Erythroblast (primary cell): ENCODE data around the gene HSPA9.

Experiments
- GATA1 ChIP-seq: IDR thresholded peaks from 2 replicates; pipeline ENCODE4 v1.6.1; 2011; ENCODE audit warnings: low read depth, mild to moderate bottlenecking, control low read depth, low read length, moderate library complexity
- POLR2A ChIP-seq: IDR thresholded peaks from 2 replicates; pipeline ENCODE4 v1.6.1; 2011; ENCODE audit warnings: mild to moderate bottlenecking, low read length

- no peak for TF ChIP-seq POLR2A
- TF ChIP-seq GATA1 = no peak
These were observed 15.3 kb downstream of the HSPA9 start for GRCh38 chr5:138559937-138560336.
